ENCODE measurements around the gene SUMF1.
"Not testable (repeated sequence)": the region's sequence is repeated elsewhere in the genome, so short reads cannot be mapped to it uniquely, and the experiment has no call there.

The SUMF1 gene

DNA sequence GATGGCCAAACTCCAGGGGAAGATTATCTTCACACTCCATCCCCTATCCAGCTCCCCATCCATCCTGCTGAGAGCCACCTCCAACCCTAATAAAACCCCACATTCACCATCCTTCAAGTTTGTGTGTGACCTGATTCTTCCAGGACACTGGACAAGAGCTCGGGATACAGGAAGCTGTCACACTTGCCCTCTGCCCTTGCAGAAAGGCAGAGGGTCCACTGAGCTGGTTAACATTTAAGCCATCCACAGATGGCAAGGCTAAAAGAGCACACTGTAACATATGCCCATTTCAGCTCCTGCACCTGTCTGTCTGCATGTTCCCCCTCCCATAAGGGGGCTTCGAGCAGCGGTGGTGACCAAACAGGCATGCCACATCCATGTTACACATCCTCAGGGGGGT is 134.1 kb downstream of the SUMF1 start:
- no peak for DNase-seq

- DNase-seq, result no peak
Measured at GRCh38 chr3:4332574-4332973, 134.5 kb downstream of the SUMF1 start.

DNA sequence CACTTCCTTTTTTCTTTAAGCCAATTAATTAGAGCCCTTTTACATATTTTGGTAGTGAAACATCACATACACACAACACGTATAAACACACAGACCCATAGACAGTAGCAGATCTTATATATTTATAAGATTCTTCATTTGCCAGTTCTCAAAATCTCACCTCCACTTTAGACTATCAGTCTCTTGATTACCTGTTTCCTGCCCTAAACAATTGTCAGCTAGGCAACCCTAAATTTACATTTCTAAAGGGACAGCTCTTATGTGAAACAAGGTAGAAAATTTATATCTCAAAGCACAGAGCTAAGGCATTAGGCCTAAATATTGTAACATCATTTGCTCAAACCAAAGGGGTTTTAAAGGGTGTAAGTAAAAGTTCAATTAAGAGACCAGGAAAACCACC is 135.0 kb downstream of the SUMF1 start:
- no peak for DNase-seq

- not testable (repeated sequence) for DNase-seq
Measured at GRCh38 chr3:4329806-4330205, 137.3 kb downstream of the SUMF1 start.

DNA sequence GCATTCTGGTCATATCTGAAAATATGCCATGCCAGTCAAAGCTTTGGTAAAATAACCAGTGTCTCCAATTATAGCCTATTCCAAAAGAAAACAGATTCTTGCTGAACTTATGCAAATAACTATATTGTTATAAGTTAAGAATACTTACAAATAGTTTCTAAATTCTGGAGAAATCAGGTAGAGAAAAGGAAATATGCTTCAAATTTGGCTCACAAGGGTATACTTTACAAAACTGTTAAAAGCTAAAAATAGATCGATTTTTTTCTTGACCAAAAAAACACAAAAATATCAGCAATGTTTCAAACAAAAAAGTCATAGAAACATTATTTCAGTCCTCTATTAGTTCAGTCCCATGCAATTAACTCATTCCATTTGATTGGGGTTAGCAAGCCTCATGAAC is 140.2 kb downstream of the SUMF1 start:
- no peak for DNase-seq

DNA sequence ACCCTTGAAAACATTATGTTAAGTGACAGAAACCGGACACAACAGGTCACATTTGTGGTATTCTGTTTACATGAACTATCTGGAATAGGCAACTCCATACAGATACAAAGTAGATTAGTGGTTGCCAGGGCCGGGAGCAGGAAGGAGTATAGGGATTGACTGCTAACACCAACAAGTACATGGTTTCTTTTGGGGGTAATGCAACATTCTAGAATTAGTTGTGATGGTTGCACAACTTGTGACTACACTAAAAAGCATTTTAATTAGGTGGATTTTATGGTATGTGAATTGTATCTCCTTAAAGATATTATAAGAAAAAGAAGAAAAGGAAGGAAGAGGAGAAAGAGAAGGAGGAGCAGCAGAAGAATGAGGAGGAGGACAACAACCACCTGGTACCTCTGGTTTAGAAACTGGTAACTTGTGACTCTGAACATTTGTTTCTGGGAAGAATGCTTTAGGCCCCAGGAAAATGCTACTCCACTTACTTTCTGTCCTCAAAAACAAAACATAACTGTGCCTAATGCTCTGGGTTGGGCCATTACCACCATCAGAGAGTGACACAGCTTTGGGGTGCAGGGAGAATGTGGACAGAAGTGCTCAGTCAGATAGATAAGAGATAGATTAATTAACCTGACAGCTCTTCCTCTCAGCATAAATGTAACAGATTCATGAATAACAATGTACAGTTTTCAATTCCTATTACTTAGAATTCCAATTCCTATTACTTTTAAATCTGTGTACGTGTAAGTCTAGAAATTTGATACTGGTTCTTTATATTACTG is 143.6 kb downstream of the SUMF1 start:
- DNase-seq, result peak; percentile 29

DNA sequence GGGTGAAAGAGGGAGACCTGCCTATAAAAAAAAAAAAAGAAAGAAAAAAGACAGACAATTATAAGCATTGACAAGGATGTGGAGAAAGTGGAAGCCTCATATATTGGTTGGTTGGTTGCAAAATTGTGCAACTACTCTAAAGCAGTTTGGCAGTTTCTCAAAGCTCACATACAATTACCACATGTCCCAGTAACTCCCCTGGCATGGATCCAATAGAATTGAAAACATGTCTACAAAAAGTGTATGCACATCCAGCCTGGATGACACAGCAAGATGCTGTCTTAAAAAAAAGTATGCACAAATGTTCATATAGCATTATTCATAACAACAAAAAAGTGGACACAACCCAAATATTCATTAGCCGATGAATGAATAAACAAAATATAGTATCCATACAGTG is 144.4 kb downstream of the SUMF1 start:
- peak; percentile 90 for DNase-seq

DNA sequence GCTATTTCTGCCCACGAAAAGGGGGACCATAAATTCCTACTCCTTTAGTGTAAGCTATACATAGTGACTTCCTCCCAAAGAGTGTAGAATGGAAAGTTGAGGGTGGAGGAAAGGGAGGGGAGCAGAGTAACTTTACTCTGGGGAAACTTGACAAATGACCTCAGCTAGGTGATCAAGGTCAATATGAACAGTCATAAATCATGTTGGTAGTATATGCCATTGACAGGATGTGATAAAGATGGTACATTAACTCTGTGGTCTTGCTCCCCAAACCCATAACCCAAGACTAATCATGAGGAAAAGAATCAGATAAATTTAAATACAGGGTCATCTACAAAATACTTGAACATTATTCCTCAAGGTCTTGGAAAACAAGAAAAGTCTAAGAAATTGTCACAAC is 145.3 kb downstream of the SUMF1 start:
- DNase-seq, result no peak

DNA sequence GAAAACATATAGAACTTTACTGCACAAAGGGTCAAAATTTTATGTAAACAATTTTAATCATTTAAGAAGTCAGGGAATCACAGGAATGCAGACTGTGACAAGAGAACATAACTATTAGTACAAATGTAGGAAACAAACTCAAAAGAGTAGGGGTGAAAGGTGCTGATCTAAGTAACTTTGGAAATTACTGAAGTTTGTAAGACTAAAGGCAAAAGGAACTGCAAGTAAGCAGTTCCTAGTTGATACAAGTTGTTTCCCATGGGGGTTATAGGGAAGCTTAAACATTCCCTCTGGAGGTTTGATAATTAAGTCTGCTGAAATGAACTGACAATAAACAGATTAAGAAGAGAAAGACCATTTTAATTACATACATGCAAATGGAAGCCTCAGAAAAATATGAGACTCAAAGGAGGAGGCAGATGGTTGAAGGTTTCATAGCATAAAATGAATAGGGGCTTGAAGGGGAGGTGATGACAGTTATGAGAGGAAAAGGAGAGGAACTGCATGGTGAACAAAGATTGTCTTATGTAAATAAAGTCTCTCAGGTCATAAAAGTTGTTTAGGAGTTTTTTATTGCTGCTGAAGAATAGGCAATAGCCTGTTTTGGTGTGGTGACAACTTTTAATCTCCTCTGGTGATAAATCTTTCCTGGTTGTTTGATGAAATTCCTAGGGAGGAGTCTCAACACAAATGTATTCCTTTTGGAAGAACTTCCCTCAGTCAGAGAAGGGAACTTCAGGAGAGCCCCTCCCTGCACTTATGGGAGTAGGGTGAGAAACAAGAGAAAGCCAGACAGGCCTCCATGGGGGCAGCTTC is 146.8 kb downstream of the SUMF1 start:
- DNase-seq, result no peak

GRCh38 chr3:4314688-4315087 is 152.4 kb downstream of the SUMF1 start:
- DNase-seq, result peak; percentile 45

DNA sequence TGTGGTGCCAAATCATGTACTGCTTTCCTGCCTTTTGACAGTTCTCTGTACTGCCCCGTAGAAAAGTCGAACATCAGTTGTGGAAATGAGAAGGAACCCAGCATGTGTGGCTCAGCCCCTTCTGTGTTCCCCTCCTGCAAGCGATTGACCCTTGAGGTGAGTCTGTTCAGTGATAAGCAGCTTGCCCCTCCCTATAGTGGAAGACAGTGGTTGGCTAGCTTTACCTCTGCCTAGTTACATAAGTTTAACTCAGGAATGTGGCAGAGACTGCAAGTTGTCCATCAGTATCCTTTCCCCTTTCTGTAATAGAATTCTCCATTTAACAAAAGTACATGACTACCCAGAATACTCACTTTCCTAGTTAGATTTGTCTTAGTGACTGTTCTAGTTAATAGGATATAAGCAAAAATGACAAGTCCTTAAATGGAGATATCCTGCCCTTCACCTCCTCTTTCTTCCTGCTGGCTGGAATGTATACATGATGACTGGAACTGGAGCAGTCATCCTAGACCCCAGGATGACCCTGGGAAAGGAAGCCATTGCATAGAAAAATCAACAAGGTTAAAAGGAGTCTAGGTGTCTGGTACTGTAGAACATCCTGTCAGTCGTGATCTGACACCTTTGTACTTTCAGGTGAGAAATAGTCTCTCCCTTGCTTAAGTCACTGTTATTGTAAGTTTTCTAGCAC is 153.3 kb downstream of the SUMF1 start:
- DNase-seq, result no peak

- no peak for DNase-seq
Measured at GRCh38 chr3:4311496-4311895, 155.6 kb downstream of the SUMF1 start.

Measured in OCI-M1 (cell line).